Activated CD4-positive, CD25-positive, alpha-beta regulatory T cell (primary cell): ENCODE data around the gene TRIM34.
"Not testable (repeated sequence)": the region's sequence is repeated elsewhere in the genome, so short reads cannot be mapped to it uniquely, and the experiment has no call there.

Experiments used
- DNase-seq, 4 experiments: peaks; one replicate each; lab custom pipeline; 2025; lab: John Stamatoyannopoulos, UW

The TRIM34 gene

DNA sequence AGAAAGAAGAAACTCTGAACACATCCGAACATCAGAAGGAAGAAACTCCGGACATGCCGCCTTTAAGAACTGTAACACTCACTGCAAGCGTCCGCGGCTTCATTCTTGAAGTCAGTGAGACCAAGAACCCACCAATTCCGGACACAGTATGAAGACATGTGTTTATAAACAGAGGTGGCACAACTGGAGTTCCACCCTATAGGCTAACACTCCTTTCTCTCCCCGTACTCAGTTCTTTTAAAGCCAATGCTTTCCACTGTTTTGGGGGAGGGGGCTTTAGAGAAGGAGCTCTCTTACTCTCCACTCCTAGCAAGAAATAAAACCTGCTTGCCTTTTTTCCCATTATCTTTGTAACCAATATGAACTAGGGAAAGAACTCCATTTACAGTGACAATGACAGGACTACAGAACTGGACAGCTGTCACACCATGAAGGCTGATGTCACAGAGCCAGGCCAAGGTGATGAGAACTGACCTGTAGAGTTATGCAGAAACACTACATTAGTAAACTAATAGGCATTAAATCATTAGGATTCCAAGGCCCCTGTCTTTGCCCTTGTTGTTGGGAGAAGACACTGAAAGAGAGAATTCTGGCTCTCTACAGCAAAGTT, 59.3 kb downstream of the TRIM34 start:
- DNase-seq, result no peak

DNA sequence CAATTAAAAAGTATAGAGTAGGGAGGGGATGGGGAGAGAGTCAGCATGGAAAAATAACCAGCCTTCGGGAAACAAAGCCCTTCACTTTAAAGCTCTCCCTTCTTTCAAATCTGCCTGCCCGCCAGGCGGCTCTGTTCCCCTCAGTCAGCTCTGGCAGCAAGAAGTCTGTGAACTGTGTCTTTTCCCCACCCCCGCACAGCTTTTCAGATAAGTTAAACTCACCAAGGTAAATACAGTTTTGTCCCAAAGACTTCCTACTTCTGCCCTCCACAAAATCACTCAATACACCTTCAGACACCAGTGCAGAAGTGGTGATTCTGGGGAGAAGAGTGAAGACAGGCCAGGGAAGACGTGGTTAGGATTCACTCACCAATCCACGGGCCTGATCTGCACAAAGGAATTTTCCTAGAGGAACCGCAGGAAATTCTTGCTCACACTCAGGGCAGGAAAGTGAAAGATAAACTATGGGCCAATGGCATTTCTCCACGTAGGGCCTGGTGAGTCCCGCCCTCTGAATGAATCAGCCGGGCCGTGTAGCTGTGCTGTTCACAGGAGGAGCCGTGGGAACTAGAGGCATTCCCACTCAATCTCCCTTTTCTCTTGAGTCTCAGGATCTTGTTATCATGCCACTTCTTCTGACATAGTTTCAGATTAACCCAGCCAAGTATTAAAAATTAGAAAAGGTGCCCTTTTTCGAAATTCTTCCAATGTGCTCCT, 60.0 kb downstream of the TRIM34 start, which contains the start of gene TRIM5:
Gene TRIM5 (minus strand): TSS at position 429 of the 717 bp plus-strand sequence. CDS start 4,897 bp downstream, outside the sequence.
- DNase-seq, result peak; percentile 31 to 58 (median 48)

DNA sequence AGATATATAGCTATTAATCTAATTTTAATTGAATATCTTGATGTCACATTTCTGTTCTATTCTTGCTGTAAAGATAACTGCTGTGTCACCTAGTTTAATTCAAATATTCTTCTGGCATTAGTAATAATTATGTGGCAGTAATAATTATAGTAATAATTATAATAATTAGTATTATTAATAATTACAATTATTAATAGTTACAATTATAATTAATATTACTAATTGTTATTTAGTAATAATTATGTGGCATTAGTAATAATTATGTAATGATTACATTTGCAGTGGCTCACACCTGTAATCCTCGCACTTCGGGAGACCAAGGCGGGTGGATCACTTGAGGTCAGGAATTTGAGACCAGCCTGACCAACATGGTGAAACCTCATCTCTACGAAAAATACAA, 61.6 kb downstream of the TRIM34 start:
- no peak for DNase-seq

DNA sequence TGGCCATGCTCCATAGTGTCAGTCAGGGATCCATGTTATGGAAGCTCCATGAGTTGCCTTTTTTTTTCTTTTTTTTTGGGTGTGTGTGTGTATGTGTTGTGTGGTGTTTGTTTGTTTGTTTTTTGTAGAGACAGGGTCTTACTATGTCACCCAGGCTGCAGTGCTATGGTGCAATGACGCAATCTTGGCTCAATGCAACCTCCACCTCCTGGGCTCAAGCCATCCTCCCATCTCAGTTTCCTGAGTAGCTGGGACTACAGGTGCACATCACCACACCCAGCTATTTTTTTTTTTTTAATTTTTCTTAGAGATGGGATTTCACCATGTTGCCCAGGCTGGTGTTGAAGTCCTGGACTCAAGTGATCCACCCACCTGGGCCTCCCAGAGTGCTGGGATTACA, 63.7 kb downstream of the TRIM34 start:
- DNase-seq, result no peak

DNA sequence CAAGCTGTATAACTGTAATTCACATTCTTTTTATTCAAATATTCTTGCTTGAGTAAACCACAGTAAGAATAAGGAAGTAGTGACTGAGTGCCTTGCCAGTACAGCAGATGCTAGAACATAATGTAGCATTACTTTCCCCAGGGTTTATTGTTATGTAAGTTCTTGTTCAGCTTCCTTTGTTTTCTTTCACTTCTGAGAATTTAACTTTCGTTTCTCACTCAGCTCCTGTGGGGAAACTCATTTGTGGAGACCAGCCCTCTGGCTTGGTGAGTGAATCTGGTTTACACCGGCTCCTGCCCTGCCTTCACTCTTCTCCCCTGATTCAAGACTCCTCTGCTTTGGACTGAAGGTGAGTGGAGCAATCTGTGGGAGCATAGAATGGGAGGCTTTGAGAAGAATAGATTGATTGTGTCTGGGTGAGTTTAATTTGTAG, 64.8 kb downstream of the TRIM34 start, which contains the start of gene TRIM22:
Gene TRIM22 (plus strand): TSS at position 240 of the 433 bp plus-strand sequence. CDS start 6,443 bp downstream, outside the sequence.
- peak in 3 of 4 experiments; percentile 25 to 26 (median 25) for DNase-seq

DNA sequence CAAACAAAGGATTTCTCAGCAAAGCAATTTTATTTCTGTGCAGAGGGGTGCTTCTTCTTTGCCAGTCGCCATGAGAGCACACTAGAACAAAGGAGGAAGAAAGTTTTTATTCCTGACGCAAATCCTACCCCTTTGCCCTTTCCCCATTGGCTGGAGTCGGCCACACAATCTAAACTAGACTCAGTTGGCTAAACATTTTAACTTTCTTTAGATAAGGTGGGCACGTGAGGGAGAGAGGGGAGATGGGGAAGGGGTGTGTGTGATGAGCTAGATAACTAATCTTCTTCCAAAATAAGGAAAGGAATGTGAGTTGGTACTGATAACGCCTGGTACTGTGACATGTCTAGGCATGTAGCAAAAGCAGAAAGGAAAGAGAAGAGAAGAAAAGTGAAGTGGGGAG, 65.4 kb downstream of the TRIM34 start:
- DNase-seq, result no peak

DNA sequence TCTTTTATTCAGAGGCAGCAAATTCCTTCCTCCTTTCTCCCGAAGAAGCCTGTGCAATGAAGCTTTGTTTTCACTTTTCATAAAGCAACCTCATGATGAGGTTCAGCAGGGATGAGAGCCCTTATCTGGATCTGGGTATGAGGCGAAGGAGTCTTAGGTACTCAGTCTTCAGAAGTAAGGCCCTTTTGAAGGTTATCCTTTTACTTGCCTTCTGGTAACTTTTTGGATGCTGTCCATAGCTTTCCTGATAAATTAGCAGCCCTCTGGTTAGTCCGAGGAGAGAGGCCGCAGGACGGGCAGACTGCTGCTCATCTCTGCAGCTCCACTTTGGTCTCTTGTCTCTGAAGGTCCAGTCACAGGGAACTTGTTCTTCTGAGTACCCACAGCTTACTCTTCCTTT, 65.9 kb downstream of the TRIM34 start:
- no peak for DNase-seq

DNA sequence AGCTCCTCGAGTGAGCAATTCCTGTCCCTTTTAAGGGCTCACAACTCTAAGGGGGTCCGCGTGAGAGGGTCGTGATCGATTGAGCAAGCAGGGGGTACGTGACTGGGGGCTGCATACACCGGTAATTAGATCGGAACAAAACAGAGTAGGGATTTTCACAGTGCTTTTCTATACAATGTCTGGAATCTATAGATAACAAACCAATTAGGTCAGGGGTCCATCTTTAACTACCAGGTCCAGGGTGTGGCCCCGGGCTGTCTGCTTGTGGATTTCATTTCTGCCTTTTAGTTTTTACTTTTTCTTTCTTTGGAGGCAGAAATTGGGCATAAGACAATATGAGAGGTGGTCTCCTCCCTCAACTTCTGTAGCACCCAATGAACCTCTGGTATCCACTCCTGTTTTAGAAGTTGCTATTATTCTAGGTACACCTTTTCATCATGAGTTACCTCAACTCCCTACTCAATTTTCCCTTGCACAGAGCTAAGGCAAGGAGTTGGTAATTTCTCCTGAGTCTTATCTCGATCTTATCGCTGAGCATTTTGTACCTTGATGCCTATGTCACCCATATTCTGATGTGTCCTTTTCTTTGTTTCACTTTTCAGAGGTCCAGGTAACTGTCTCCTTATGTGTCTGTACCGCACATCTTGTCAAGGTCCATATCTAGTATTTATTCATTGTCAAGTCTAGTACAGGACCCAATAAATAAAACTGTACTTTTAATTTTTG, 66.6 kb downstream of the TRIM34 start:
- not testable (repeated sequence) for DNase-seq

DNA sequence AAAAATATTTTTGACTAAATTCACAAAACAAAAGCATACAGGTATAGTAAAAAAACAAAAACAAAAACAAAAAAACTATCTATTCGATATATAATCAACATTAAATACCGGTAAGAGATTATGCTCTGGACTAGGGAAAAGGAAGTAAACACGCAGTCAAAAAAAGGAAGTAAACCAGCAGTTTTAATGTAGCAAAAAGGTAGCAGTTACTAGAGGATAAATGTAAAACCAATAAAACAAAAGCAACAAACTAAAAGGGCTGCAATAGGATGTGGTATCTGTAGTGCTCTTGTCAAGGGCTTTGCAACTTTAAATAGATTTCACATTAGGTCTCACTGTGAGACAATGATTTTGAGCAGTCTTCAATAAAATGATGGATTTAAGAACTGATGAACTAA, 67.2 kb downstream of the TRIM34 start:
- DNase-seq, result no peak
